Measurements from ENCODE around the gene CDC27. TPM values are rescaled to one million over a fixed set of nuclear protein-coding genes. Genes with fewer than 3 reads are reported as not detected.

Gene CDC27
- total RNA-seq, 1 experiment from 2014 or later: 191 TPM

- DNase-seq (ENCODE audit: low read depth, low spot score) (no peak), ATAC-seq (no peak)
- H3K79me2 ChIP-seq (ENCODE audit: insufficient read depth, low read length): no peaks in the 10 kb centered on the region
- H3K9ac ChIP-seq (ENCODE audit: low read length): no peak overlapping the region
- H3K27ac ChIP-seq (ENCODE audit: low read depth, low read length): no peak overlapping the region
- H3K4me1 ChIP-seq (ENCODE audit: control insufficient read depth in 1 of 2, insufficient read depth in 2 of 2, low read length in 2 of 2): no peaks in the 10 kb centered on the region
- intact Hi-C loops (cut with micrococcal nuclease): no loop called here
- no peaks in the 10 kb centered on the region for H3K36me3 ChIP-seq (ENCODE audit: control insufficient read depth in 1 of 2, insufficient read depth in 2 of 2, low read length in 2 of 2)
- no peak overlapping the region for H3K4me3 ChIP-seq (replicated peaks in 1 of 2; ENCODE audit: low read depth in 1 of 2, low read length in 2 of 2)
- ChIA-PET POLR2A (no interaction called here), RAD21 (ENCODE audit: low non-redundant PET in 1 of 2, low total read pairs in 2 of 2, uncharacterized antibody in 2 of 2, unreplicated experiment in 2 of 2) (no interaction called here), CTCF (no interaction called here)
- H4K20me1 ChIP-seq (ENCODE audit: insufficient read depth): no peaks in the 10 kb centered on the region
- no TSS peak for BruUV-seq (replicated peaks)
- TF ChIP-seq EZH2phosphoT487 (IDR thresholded peaks at IDR 0.05; ENCODE audit: borderline replicate concordance) (no peak), SP1 (IDR thresholded peaks at IDR 0.05; ENCODE audit: low read depth) (no peak), SIN3A (IDR thresholded peaks at IDR 0.05; ENCODE audit: low read depth) (no peak), TCF7L2 (IDR thresholded peaks at IDR 0.05; ENCODE audit: borderline replicate concordance, extremely low read depth, insufficient read depth, insufficient read length) (no peak), ELF1 (IDR thresholded peaks at IDR 0.05; ENCODE audit: borderline replicate concordance, low read depth) (no peak), EGR1 (IDR thresholded peaks at IDR 0.05; ENCODE audit: low read depth) (no peak)
- no peak overlapping the region for H3K4me2 ChIP-seq (ENCODE audit: low read length)
- no peaks in the 10 kb centered on the region for H3K27me3 ChIP-seq (ENCODE audit: insufficient read depth, low read length)
- H2AFZ ChIP-seq (ENCODE audit: low read depth, low read length, poor library complexity, severe bottlenecking): no peak overlapping the region
- no peaks in the 10 kb centered on the region for H3K9me2 ChIP-seq (ENCODE audit: insufficient read depth)
- H3K9me3 ChIP-seq (ENCODE audit: control insufficient read depth in 1 of 2, insufficient read depth in 1 of 2, low read depth in 1 of 2, low read length in 2 of 2): no peaks in the 10 kb centered on the region
Observed at GRCh38 chr17:47214931-47215330, 25.8 kb upstream of the CDC27 start.

- Histone ChIP-seq H3K27ac (ENCODE audit: low read depth, low read length) (no peak overlapping the region), H3K9ac (ENCODE audit: low read length) (no peak overlapping the region), H2AFZ (ENCODE audit: low read depth, low read length, poor library complexity, severe bottlenecking) (no peak overlapping the region), H3K9me2 (ENCODE audit: insufficient read depth) (no peaks in the 10 kb centered on the region), H3K9me3 (ENCODE audit: control insufficient read depth in 1 of 2, insufficient read depth in 1 of 2, low read depth in 1 of 2, low read length in 2 of 2) (no peaks in the 10 kb centered on the region), H3K4me2 (ENCODE audit: low read length) (no peak overlapping the region), H3K4me3 (replicated peaks in 1 of 2; ENCODE audit: low read depth in 1 of 2, low read length in 2 of 2) (no peak overlapping the region), H4K20me1 (ENCODE audit: insufficient read depth) (no peaks in the 10 kb centered on the region), H3K27me3 (ENCODE audit: insufficient read depth, low read length) (no peaks in the 10 kb centered on the region), H3K4me1 (ENCODE audit: control insufficient read depth in 1 of 2, insufficient read depth in 2 of 2, low read length in 2 of 2) (no peaks in the 10 kb centered on the region), H3K79me2 (ENCODE audit: insufficient read depth, low read length) (no peaks in the 10 kb centered on the region), H3K36me3 (ENCODE audit: control insufficient read depth in 1 of 2, insufficient read depth in 2 of 2, low read length in 2 of 2) (no peaks in the 10 kb centered on the region)
- ChIA-PET RAD21 (ENCODE audit: low non-redundant PET in 1 of 2, low total read pairs in 2 of 2, uncharacterized antibody in 2 of 2, unreplicated experiment in 2 of 2) (no interaction called here), POLR2A (no interaction called here), CTCF (no interaction called here)
- intact Hi-C loops (cut with micrococcal nuclease): no loop called here
- BruUV-seq (replicated peaks): no TSS peak
- ATAC-seq (no peak), DNase-seq (ENCODE audit: low read depth, low spot score) (no peak)
- TF ChIP-seq TCF7L2 (IDR thresholded peaks at IDR 0.05; ENCODE audit: borderline replicate concordance, extremely low read depth, insufficient read depth, insufficient read length): no peak
Observed at GRCh38 chr17:47213540-47213939, 24.4 kb upstream of the CDC27 start.

Measured in HCT116 (cell line).